ENCODE data around the gene CIART.
"Not testable (repeated sequence)": the region's sequence is repeated elsewhere in the genome, so short reads cannot be mapped to it uniquely, and the experiment has no call there.

CIART gene

GRCh38 chr1:150235294-150235851, 47.0 kb upstream of the CIART start:
- ATAC-seq, result peak; percentile 3

DNA sequence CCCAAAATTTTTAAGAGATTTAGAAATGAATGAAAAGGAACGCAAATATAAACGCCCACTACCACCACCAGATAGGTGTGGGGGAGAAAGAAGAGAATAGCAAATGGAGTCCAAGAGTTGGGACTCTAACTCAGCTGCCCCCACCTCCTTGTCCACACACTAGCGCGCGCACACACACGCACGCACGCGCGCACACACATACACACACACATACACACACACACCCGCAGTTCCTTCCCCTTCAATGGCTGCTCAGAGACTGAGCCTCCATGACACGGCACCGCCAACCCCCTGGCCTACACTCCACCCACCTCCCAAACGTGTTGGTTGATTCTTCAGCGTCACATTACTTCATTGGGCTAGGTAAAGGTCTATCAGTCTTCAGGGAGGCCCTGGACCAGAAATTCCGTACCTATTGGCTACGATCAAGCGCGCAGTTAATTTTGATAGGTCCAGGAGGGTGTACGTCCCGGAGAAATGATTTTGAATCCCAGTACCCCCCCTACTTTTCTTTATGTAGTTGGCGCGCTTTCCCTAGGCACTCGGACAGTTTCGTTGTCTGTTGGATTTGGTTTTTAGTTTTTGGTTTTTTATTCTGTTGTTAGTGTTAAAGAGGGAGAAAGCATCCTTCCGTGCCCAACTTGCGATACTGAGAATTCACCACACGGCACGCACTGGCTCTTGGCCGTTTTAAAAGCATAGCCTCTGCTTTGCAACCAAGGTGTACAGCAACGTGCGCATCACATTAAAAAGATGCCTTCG, 46.3 kb upstream of the CIART start, which contains the start of gene ANP32E:
TSS of gene ANP32E (minus strand) at position 261 of the 762 bp plus-strand sequence. CDS start 326 bp downstream, outside the sequence.
- TF ChIP-seq ESRRG (CRISPR knock-in tag; IDR thresholded peaks at IDR 0.05) (no peak), ISL1 (CRISPR knock-in tag; IDR thresholded peaks at IDR 0.05) (no peak), ZNF8 (CRISPR knock-in tag; IDR thresholded peaks at IDR 0.05) (no peak), PPARA (CRISPR knock-in tag; IDR thresholded peaks at IDR 0.05; ENCODE audit: borderline replicate concordance) (no peak), CSRNP3 (CRISPR knock-in tag; IDR thresholded peaks at IDR 0.05) (no peak), RARB (CRISPR knock-in tag; IDR thresholded peaks at IDR 0.05) (no peak), ZNF70 (CRISPR knock-in tag; IDR thresholded peaks at IDR 0.05) (no peak), ZC3H10 (CRISPR knock-in tag; IDR thresholded peaks at IDR 0.05) (no peak), TOX (CRISPR knock-in tag; IDR thresholded peaks at IDR 0.05; ENCODE audit: borderline replicate concordance) (no peak), TCF4 (CRISPR knock-in tag; IDR thresholded peaks at IDR 0.05; ENCODE audit: borderline replicate concordance) (no peak), POU6F1 (CRISPR knock-in tag; IDR thresholded peaks at IDR 0.05; ENCODE audit: borderline replicate concordance, low read depth) (no peak), ZNF565 (CRISPR knock-in tag; conservative IDR thresholded peaks at IDR 0.05; ENCODE audit: low read depth) (no peak), OSR1 (CRISPR knock-in tag; IDR thresholded peaks at IDR 0.05) (no peak)
- TF ChIP-seq, protein P1, sequence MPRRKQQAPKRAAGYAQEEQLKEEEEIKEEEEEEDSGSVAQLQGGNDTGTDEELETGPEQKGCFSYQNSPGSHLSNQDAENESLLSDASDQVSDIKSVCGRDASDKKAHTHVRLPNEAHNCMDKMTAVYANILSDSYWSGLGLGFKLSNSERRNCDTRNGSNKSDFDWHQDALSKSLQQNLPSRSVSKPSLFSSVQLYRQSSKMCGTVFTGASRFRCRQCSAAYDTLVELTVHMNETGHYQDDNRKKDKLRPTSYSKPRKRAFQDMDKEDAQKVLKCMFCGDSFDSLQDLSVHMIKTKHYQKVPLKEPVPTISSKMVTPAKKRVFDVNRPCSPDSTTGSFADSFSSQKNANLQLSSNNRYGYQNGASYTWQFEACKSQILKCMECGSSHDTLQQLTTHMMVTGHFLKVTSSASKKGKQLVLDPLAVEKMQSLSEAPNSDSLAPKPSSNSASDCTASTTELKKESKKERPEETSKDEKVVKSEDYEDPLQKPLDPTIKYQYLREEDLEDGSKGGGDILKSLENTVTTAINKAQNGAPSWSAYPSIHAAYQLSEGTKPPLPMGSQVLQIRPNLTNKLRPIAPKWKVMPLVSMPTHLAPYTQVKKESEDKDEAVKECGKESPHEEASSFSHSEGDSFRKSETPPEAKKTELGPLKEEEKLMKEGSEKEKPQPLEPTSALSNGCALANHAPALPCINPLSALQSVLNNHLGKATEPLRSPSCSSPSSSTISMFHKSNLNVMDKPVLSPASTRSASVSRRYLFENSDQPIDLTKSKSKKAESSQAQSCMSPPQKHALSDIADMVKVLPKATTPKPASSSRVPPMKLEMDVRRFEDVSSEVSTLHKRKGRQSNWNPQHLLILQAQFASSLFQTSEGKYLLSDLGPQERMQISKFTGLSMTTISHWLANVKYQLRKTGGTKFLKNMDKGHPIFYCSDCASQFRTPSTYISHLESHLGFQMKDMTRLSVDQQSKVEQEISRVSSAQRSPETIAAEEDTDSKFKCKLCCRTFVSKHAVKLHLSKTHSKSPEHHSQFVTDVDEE (CRISPR knock-in tag; IDR thresholded peaks at IDR 0.05), result no peak
- ATAC-seq, result peak; percentile 89

More at GRCh38 chr1:150235294-150235851, 47.0 kb upstream of the CIART start:
- TF ChIP-seq OSR1 (CRISPR knock-in tag; IDR thresholded peaks at IDR 0.05) (no peak), ZFP30 (CRISPR knock-in tag; IDR thresholded peaks at IDR 0.05) (no peak), PATZ1 (CRISPR knock-in tag; IDR thresholded peaks at IDR 0.05; ENCODE audit: borderline replicate concordance) (peak; percentile 80; the same call in 1 of the 2 replicates), TOX (CRISPR knock-in tag; IDR thresholded peaks at IDR 0.05; ENCODE audit: borderline replicate concordance) (no peak), BACH2 (CRISPR knock-in tag; IDR thresholded peaks at IDR 0.05; ENCODE audit: borderline replicate concordance) (no peak)

DNA sequence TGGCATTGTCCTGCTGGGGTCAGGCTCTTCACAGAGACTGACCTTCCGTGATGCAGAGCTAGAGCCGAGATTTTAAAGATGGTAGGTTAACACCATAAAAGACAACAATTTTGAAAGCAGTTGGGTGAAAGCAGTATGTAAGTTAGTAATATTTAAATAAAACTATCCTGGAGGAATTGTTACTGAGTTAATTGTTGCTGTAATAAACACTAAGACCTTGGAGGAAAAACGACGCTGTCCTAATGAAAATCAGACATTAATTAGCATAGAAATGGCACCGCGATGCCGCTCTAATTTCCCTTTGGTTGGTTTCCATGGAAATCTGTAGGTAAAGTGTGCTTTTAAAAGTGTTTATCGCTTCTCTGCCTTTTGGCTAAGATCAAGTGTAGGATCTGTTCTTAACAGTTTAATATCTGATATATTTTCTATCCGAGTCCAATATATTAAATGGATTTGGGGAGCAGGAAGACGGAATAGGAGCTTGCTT, 45.7 kb upstream of the CIART start:
- no peak for ATAC-seq
- no peak for TF ChIP-seq ZNF70 (CRISPR knock-in tag; IDR thresholded peaks at IDR 0.05)
- TF ChIP-seq POU6F1 (CRISPR knock-in tag; IDR thresholded peaks at IDR 0.05; ENCODE audit: borderline replicate concordance, low read depth), result no peak
- no peak for TF ChIP-seq BACH2 (CRISPR knock-in tag; IDR thresholded peaks at IDR 0.05; ENCODE audit: borderline replicate concordance)

GRCh38 chr1:150237176-150237575, 45.2 kb upstream of the CIART start:
- ATAC-seq, result not testable (repeated sequence)
